Measurements from ENCODE around the gene HAGH.
"Not testable (repeated sequence)": the region's sequence is repeated elsewhere in the genome, so short reads cannot be mapped to it uniquely, and the experiment has no call there.

The HAGH gene

DNA sequence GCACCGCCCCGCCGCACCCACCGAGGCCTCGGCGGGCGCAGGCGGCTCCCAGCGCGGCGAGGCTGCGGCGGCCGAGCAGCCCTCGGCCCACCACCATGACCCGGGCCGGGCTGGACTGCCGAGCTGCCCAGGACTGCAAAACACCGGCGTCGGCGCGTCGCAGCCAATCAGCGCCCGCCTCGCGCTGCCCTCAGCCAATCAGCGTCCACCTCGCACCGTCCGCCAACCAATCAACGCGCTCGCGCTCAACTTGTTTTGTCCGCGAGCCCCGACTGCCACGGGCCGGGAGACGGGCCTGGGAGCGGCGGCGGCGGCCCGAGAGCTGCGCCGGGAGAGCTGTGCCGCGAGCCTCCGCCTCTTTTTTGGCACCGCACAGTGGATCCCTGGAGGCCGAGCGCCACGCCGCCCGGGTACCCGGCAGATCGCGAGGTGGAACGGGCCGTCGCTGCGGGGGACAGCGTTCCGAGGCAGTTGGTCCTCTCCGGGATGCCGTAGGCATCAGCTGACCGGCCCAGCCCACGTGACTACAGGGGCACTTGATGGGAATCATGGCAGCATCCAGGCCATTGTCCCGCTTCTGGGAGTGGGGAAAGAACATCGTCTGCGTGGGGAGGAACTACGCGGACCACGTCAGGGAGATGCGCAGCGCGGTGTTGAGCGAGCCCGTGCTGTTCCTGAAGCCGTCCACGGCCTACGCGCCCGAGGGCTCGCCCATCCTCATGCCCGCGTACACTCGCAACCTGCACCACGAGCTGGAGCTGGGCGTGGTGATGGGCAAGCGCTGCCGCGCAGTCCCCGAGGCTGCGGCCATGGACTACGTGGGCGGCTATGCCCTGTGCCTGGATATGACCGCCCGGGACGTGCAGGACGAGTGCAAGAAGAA is at the start of gene HAGH, which contains the start of gene FAHD1:
Gene HAGH, minus strand, starts transcription at position 135 of the 883 bp plus-strand sequence. Its CDS starts 38 bp downstream, at position 97.
Gene FAHD1, plus strand, starts transcription at position 516 of the 883 bp plus-strand sequence. Its CDS starts 33 bp downstream, at position 549.
- peak; percentile 92 for DNase-seq

- not testable (repeated sequence) for DNase-seq
These were observed 49.4 kb upstream of the HAGH start for GRCh38 chr16:1876066-1876465.

- DNase-seq, result no peak
These were observed 48.2 kb upstream of the HAGH start for GRCh38 chr16:1874854-1875253.

GRCh38 chr16:1871974-1872635 is 45.5 kb upstream of the HAGH start, which contains the start of gene MEIOB:
Gene MEIOB, minus strand, starts transcription at chr16:1872164. Its CDS starts 3,989 bp downstream, at chr16:1868175.
- peak; percentile 29 for DNase-seq

GRCh38 chr16:1870365-1871082 is 43.9 kb upstream of the HAGH start:
- DNase-seq, result no peak

GRCh38 chr16:1865902-1866690 is 39.5 kb upstream of the HAGH start:
- no peak for DNase-seq

DNA sequence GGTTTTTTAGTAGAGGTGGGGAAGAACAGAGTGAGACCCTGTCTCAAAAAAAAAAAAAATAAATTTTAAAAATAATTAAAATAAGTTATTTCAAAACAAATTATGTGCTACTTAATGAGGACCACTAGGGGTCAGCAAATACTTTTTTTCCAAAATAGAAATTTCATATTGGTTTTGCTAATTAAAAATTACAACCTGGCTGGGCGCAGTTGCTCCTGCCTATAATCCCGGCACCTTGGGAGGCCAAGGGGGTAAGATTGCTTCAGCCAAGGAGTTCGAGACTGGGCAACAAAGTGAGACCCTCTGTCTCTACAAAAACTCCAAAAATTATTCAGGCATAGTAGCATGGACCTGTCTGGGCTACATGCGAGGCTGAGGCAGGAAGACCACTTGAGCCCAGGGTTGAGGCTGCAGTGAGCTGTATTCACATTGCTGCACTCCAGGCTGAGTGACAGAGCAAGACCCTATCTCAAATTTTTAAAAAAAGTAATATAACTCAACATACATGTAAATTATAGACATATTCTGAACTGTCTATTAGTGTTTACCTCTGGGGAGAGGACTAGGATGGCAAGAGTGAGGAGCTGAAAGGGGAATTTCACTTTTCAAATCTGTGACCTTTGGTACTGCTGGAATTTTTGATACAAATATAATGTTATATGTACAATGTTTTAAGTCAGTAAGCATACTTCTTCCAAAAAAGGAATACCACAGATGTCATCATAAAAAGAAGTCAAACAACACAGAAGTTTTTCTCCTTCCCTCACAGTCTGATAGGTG is 37.2 kb upstream of the HAGH start:
- DNase-seq, result peak; percentile 16

- no peak for DNase-seq
These were observed 35.8 kb upstream of the HAGH start for GRCh38 chr16:1862394-1862793.

- DNase-seq, result no peak
These were observed 35.1 kb upstream of the HAGH start for GRCh38 chr16:1861730-1862129.

DNA sequence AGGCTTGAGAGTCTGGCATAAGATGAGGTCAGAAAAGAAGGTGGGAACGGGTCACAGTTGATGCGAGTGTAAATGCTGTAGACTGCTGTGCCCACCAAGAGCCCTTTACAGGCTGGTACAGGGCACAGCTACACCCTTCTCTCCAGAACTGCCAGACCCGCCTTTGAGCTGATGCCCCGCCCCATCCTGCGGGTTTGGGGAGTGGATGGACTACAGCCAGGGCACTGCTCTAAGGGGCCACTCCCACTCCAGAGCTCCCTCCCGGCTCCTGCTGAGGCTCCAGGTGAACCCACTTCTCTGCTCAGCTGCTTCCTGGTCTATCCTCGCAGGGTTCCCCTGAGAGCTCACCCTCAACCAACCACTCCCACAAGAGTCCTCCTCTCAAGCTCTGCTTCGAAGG is 33.0 kb upstream of the HAGH start:
- DNase-seq, result no peak

- no peak for DNase-seq
These were observed 31.7 kb upstream of the HAGH start for GRCh38 chr16:1858189-1858865.

DNA sequence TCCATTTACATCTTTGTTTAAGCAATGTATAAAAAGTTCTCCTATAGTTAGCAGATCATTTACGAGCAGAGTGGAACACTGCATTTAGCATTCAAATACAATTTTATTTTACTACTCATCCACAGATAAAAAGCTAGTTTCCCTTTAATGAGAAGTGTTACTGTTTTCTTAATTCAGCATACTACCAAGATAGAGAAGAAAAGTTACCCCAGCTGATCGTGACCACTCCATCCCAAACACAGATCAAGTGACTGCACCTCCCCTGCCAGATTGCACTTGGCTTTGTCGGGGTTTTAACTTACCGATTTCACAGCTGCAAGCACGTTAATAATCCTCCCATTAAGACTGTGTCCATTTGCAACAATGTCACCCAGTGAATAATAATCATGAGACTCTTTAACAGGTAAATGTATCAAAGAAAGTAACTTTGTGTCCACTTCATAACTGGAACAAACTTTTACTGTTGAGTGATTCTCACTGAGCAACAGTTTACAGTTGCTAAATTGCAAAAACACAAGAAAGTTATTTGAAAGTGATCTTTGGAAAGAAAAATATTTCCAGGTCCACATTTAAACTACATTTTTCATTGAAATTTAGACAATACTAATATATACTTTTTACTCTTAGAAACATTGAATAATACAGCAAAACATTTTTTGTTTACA is 30.9 kb upstream of the HAGH start:
- DNase-seq, result no peak

DNA sequence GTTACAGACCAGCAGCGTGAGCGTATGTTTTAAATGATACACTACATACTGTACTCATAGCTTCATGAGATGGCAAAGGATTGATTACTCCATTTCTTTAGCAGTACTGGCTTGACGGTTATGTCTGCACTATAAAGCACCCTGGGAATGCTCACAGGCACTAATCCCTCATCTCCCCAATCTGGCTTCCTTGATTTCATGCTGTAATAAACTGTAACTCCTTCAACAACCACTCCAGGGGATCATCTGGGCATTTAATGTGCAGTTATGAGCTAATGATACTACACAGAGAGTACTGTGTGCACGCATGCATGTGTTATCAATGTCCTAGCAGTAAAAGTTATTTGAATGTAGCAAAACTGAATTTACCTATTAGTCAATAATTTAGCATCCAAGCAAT is 25.2 kb upstream of the HAGH start:
- no peak for DNase-seq

DNA sequence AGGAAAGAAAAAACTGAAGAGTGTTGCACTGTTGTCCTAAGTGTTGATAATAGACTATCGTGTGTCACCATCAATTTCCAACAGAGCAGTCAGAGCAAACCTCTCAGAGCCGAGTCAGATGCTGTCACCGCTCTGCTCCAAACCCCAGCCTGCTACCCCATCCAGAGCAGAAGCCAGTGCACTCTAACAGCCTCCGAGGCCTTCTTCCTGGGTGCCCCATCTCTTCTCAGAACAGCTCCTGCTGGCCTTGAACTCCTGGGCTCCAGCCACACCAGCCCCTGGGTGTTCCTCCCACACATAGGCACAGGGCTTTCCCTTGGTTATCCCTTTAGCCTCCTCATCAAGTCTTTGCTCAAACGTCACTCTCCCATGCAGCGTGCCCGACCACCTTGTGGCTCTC is 24.4 kb upstream of the HAGH start:
- DNase-seq, result no peak

DNA sequence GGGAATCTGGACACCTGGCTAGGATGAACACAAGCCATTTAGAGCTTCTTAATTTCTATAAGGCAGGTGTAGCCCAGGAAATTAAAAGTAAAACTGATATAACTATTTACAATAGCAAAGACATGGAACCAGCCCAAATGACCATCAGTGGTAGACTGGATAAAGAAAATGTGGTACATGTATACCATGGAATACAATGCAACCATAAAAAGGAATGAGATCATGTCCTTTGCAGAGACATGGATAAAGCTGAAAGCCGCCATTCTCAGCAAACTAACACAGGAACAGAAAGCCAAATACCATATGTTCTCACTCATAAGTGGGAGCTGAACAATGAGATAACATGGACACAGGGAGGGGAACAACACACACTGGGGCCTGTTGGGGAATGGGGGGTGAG is 19.8 kb upstream of the HAGH start:
- DNase-seq, result no peak

GRCh38 chr16:1845985-1846384 is 19.4 kb upstream of the HAGH start:
- DNase-seq, result no peak

DNA sequence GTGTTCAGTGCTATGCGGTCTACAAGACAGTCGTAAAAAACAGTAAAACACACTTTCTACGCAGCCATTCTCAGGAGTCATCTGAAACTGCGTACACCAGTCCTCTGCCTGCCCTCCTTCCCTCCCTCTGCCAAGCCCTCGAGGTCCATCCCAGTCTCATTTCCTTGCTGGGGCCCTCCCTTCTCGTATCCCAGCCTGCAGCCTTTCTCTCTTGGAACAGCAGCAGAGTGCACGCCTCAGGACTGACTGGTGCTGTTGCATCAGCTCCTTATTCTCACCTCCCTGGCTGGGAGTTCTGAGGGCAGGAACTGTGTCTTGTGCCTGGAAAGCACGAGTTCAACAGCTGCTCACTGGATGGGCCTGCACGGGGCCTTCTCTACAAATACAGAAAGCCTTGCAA is 12.9 kb upstream of the HAGH start:
- DNase-seq, result no peak

DNA sequence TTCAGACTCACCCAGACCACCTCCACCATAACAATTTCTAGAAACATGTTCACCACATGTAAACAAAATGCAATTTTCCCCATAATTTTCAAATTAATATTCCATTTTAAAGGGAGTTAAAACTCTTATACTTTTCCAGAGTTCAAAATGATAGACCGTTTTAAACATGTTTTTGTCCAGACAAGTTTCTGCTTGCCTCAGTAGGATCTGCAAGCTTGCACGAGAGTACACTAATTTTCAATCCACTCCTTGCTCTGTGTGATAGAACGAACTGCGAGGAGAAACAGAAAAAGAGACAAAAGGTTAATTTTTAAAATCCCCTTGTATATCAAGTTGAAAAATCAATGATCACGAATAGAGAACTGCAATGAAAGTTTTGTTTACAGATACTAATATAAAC is 7.5 kb upstream of the HAGH start:
- DNase-seq, result no peak

GRCh38 chr16:1832838-1833454 is 6.3 kb upstream of the HAGH start:
- DNase-seq, result no peak
